CD4-positive, alpha-beta T cell treated with Interleukin-21 for 1 hour (primary cell): ENCODE measurements around the gene MAP4.
"Not testable (repeated sequence)": the region's sequence is repeated elsewhere in the genome, so short reads cannot be mapped to it uniquely, and the experiment has no call there.

ENCODE experiments used
- DNase-seq: peaks from one replicate; pipeline ENCODE4 v3.0.0-alpha.2; 2020

Gene MAP4

GRCh38 chr3:48015431-48016180, 610 bp downstream of the MAP4 start:
- DNase-seq, result no peak

GRCh38 chr3:48014358-48014757, 1.9 kb downstream of the MAP4 start:
- no peak for DNase-seq

GRCh38 chr3:48013288-48013980, 2.8 kb downstream of the MAP4 start:
- DNase-seq, result no peak

GRCh38 chr3:48012659-48013058, 3.6 kb downstream of the MAP4 start:
- DNase-seq, result no peak

GRCh38 chr3:48008066-48008465, 8.2 kb downstream of the MAP4 start:
- not testable (repeated sequence) for DNase-seq

- DNase-seq, result not testable (repeated sequence)
These were observed 8.9 kb downstream of the MAP4 start for GRCh38 chr3:48007361-48007760.

GRCh38 chr3:48006794-48007193, 9.4 kb downstream of the MAP4 start:
- not testable (repeated sequence) for DNase-seq

GRCh38 chr3:48004694-48005093, 11.5 kb downstream of the MAP4 start:
- no peak for DNase-seq

- DNase-seq, result no peak
These were observed 13.4 kb downstream of the MAP4 start for GRCh38 chr3:48002787-48003186.

GRCh38 chr3:48001991-48002390, 14.2 kb downstream of the MAP4 start:
- no peak for DNase-seq

- no peak for DNase-seq
These were observed 16.0 kb downstream of the MAP4 start for GRCh38 chr3:48000212-48000611.

- no peak for DNase-seq
These were observed 19.8 kb downstream of the MAP4 start for GRCh38 chr3:47996440-47996839.

- DNase-seq, result no peak
These were observed 22.0 kb downstream of the MAP4 start for GRCh38 chr3:47994180-47994579.

GRCh38 chr3:47991341-47991740, 24.9 kb downstream of the MAP4 start:
- DNase-seq, result no peak

GRCh38 chr3:47989981-47990440, 26.2 kb downstream of the MAP4 start:
- DNase-seq, result peak; percentile 82

- no peak for DNase-seq
These were observed 30.8 kb downstream of the MAP4 start for GRCh38 chr3:47985381-47985780.

GRCh38 chr3:47984075-47984728, 32.0 kb downstream of the MAP4 start:
- no peak for DNase-seq

GRCh38 chr3:47980795-47981194, 35.4 kb downstream of the MAP4 start:
- no peak for DNase-seq

- DNase-seq, result no peak
These were observed 37.1 kb downstream of the MAP4 start for GRCh38 chr3:47979070-47979469.

GRCh38 chr3:47978386-47978785, 37.8 kb downstream of the MAP4 start:
- no peak for DNase-seq

- no peak for DNase-seq
These were observed 40.0 kb downstream of the MAP4 start for GRCh38 chr3:47976135-47976732.

GRCh38 chr3:47974974-47975470, 41.2 kb downstream of the MAP4 start:
- DNase-seq, result no peak

GRCh38 chr3:47971081-47971480, 45.1 kb downstream of the MAP4 start:
- DNase-seq, result no peak
